Measurements from ENCODE around the gene TTLL7. TPM values are rescaled to one million over a fixed set of nuclear protein-coding genes. Genes with fewer than 3 reads are reported as not detected.

TTLL7 gene
- total RNA-seq, 1 experiment from 2014 or later = 6.6 TPM

DNA sequence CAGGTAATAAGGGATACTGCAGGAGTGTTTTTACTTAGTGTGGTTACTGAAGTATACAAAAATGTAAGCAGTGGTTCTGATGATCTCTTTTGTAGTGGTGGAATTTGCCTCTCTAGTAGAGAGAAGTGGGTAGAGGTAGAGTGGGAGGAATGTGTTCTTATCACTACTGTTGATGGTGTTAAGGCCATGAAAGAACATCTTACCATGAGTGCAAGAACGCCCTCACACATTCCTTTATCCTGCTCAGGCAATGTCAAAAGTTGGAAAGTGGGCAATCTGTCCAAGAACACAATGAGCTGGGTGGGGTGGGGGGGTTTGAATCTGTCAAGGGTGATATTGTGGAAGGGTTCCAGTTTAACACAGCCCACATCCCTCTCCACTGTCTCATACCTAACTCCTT, 78.6 kb downstream of the TTLL7 start:
- Histone ChIP-seq H3K9me3 (ENCODE audit: control insufficient read depth, low read depth, low read length) (no peaks in the 10 kb centered on the region), H3K4me1 (ENCODE audit: insufficient read depth, low read length) (no peaks in the 10 kb centered on the region), H2BK12ac (ENCODE audit: insufficient read length, low read depth, low read length) (no peak overlapping the region), H3T11ph (ENCODE audit: low read length) (no peak overlapping the region), H4K5ac (ENCODE audit: insufficient read length, low read depth, low read length) (no peak overlapping the region), H3K23me2 (ENCODE audit: insufficient read length, low read depth, low read length, poor library complexity, severe bottlenecking) (no peaks in the 10 kb centered on the region), H2BK20ac (ENCODE audit: low read depth, low read length, poor library complexity, severe bottlenecking) (no peak overlapping the region), H2BK15ac (ENCODE audit: low read depth, low read length) (no peak overlapping the region), H2BK5ac (ENCODE audit: insufficient read length, low read length) (no peak overlapping the region), H4K20me1 (ENCODE audit: control insufficient read depth, insufficient read depth, insufficient read length) (no peaks in the 10 kb centered on the region), H3K23ac (ENCODE audit: insufficient read length, low read depth, low read length) (no peak overlapping the region), H3K4ac (ENCODE audit: low read depth, low read length) (no peak overlapping the region), H4K91ac (ENCODE audit: insufficient read length, low read depth, low read length) (no peak overlapping the region), H3K56ac (ENCODE audit: insufficient read length, low read depth, low read length) (no peak overlapping the region), H3K4me2 (ENCODE audit: insufficient read depth, insufficient read length, low read length) (no peak overlapping the region), H3K14ac (ENCODE audit: insufficient read depth, low read length) (no peak overlapping the region), H2AFZ (ENCODE audit: low read length) (no peak overlapping the region), H3K27ac (ENCODE audit: insufficient read length, low read depth, low read length) (no peak overlapping the region), H3K9ac (ENCODE audit: extremely low read depth, insufficient read length, low read length) (no peak overlapping the region), H2AK5ac (ENCODE audit: insufficient read length, low read length) (no peak overlapping the region), H4K8ac (replicated peaks; ENCODE audit: insufficient read length, low read depth, low read length) (no peak overlapping the region), H3K79me1 (ENCODE audit: insufficient read depth, low read depth, low read length, poor library complexity, severe bottlenecking) (no peaks in the 10 kb centered on the region), H3K27me3 (ENCODE audit: insufficient read depth, low read length) (no peaks in the 10 kb centered on the region), H2BK120ac (ENCODE audit: low read depth, low read length, poor library complexity, severe bottlenecking) (no peak overlapping the region), H3K18ac (ENCODE audit: insufficient read length, low read depth, low read length) (no peak overlapping the region), H3K79me2 (ENCODE audit: insufficient read depth, low read length) (no peaks in the 10 kb centered on the region)
- Mint-ChIP-seq H3K4me1 (peaks cover 5 to 6% of the 10 kb centered on the region in 2 experiments; a peak in 2 of 4 replicates), H3K36me3 (ENCODE audit: insufficient read depth in 1 of 3, low read depth in 3 of 3) (peaks cover 0 to 3% (median 0%) of the 10 kb centered on the region in 3 experiments; a peak in 3 of 7 replicates), H3K27me3 (ENCODE audit: low read depth) (no peaks in the 10 kb centered on the region), H3K9me3 (no peaks in the 10 kb centered on the region), H3K4me3 (no peak overlapping the region), H3K27ac (no peak overlapping the region)
- no peak for DNase-seq
- TF ChIP-seq, protein P1, sequence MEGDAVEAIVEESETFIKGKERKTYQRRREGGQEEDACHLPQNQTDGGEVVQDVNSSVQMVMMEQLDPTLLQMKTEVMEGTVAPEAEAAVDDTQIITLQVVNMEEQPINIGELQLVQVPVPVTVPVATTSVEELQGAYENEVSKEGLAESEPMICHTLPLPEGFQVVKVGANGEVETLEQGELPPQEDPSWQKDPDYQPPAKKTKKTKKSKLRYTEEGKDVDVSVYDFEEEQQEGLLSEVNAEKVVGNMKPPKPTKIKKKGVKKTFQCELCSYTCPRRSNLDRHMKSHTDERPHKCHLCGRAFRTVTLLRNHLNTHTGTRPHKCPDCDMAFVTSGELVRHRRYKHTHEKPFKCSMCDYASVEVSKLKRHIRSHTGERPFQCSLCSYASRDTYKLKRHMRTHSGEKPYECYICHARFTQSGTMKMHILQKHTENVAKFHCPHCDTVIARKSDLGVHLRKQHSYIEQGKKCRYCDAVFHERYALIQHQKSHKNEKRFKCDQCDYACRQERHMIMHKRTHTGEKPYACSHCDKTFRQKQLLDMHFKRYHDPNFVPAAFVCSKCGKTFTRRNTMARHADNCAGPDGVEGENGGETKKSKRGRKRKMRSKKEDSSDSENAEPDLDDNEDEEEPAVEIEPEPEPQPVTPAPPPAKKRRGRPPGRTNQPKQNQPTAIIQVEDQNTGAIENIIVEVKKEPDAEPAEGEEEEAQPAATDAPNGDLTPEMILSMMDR (conservative IDR thresholded peaks at IDR 0.05) = no peak
- WGBS (ENCODE audit: extremely low coverage, insufficient read length, low lambda C conversion rate) = no CpG with 5 or more reads among the region's 1 CpG
